ENCODE measurements around the gene JAKMIP2. TPM values are rescaled to one million over a fixed set of nuclear protein-coding genes. Genes with fewer than 3 reads are reported as not detected.
"Not testable (repeated sequence)": the region's sequence is repeated elsewhere in the genome, so short reads cannot be mapped to it uniquely, and the experiment has no call there.

JAKMIP2 gene
- total RNA-seq, 2 experiments from 2014 or later: 1.3 to 1.9 TPM

DNA sequence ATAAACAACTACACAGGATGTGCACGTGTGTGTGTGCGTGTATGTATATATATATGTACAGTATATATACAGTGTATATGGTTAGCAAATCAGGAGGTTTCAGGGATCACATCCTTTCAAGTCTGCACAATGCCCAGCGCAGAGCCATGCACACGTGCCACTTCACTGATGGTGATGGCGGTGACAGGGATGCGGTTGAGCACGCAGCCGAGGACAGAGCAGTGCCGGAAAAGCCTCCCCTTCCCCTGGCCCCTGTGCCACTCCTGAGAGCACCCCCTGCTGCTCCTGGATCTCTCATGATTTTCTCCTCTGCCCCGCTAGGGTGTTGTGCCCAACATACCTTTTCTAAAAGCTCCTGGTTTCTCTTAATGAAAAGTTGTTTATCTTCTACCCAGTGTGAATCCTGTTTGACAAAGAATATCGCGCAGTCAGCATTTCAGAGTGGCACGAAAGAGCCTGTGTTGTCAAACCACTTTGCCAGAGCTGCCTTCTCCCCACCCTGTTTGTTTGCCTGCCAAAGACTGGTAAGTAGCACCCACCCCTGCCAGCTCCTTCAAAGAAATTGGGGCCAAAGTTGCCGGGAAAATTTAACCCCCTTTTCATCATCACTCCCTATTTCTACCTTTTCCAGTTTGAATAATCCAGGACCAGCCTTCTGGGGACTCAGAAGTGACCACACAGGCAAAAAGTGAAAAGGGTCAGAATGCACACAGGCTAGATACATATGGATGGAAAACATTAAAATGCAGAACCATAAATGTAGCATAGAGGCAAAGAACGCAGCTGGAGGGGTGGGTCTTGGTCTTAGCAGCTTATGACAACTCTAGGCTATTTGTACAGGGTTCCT lies 146.4 kb downstream of the JAKMIP2 start:
- Mint-ChIP-seq H3K9me3 (no peaks in the 10 kb centered on the region), H3K36me3 (ENCODE audit: low read depth) (no peaks in the 10 kb centered on the region), H3K4me1 (no peaks in the 10 kb centered on the region), H3K27me3 (no peaks in the 10 kb centered on the region), H3K27ac (no peak overlapping the region), H3K4me3 (no peak overlapping the region)
- CTCF ChIA-PET: interaction anchor here (1.2 kb wide), 1 partner anchor 8 kb away, joined by 3 read pairs; no protein-coding TSS in a partner anchor
- no peak for DNase-seq
- POLR2A ChIA-PET: no interaction called here

DNA sequence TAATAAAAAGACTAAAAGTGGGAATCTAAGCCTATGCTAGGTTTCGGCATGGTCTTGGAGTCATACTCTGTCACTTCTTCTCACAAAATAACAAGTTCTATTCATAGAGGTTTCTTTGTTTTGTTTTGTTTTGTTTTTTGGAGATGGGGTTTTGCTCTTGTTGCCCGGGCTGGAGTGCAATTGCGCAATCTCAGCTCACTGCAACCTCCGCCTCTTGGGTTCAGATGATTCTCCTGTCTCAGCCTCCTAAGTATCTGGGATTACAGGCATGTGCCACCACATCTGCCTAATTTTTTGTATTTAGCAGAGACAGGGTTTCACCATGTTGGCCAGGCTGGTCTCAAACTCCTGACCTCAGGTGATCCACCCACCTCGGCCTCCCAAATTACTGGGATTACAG lies 147.1 kb downstream of the JAKMIP2 start:
- CTCF ChIA-PET; POLR2A ChIA-PET; H3K4me1 Mint-ChIP-seq; H3K27me3 Mint-ChIP-seq; H3K27ac Mint-ChIP-seq; DNase-seq; H3K4me3 Mint-ChIP-seq; H3K9me3 Mint-ChIP-seq; H3K36me3 Mint-ChIP-seq (ENCODE audit: low read depth): not testable (repeated sequence)

DNA sequence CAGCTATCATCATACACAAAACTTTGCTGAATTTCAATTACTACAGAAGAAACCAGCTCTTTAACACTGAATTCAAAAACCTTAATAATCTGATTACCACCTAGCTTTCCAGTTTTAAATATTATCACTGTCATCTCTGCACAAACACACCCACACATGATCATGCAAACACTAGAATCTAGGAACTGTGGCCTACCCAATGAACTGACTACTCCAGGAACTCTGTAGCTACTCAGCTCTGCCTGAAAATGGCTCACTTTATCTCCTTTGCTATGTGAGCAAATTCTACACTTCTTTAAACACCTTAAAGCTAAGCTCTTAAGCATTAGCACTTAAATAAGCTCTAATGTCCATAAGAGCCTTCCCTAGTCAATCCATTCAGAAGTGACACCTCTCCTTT lies 149.4 kb downstream of the JAKMIP2 start:
- ChIA-PET POLR2A (no interaction called here), CTCF (no interaction called here)

GRCh38 chr5:147631428-147632003 lies 151.0 kb downstream of the JAKMIP2 start:
- no peak overlapping the region for H3K4me3 Mint-ChIP-seq
- POLR2A ChIA-PET: no interaction called here

More for the DNA sequence above, 149.4 kb downstream of the JAKMIP2 start:
- H3K9me3 Mint-ChIP-seq: no peaks in the 10 kb centered on the region
- H3K36me3 Mint-ChIP-seq (ENCODE audit: low read depth): no peaks in the 10 kb centered on the region
- no peaks in the 10 kb centered on the region for H3K27me3 Mint-ChIP-seq
- DNase-seq: no peak
- H3K4me3 Mint-ChIP-seq: no peak overlapping the region
- no peaks in the 10 kb centered on the region for H3K4me1 Mint-ChIP-seq
- no peak overlapping the region for H3K27ac Mint-ChIP-seq

DNA sequence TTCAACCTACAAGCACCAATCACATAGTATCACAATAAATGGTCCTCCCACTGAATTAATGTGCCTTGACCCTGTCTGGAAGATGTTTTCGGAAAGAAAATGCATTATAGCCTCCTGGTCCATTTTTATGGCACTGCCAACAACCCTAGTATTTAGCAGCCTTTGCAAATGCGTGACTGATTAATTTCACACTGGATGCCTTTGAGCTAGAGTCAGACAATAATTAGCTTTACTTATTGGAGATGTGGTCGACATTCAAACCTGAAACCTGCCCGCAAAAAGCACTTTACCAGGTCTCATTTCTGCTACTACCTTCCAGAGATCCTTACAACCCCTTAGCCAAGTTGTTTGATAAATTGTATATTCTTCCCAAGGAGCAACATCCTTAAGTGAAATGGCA lies 153.3 kb downstream of the JAKMIP2 start:
- ChIA-PET POLR2A (no interaction called here), CTCF (interaction anchor here (1.3 kb wide), 1 partner anchor 194 kb away, joined by 10 read pairs; no protein-coding TSS in a partner anchor)
- no peak for DNase-seq
- Mint-ChIP-seq H3K4me3 (no peak overlapping the region), H3K9me3 (no peaks in the 10 kb centered on the region), H3K36me3 (ENCODE audit: low read depth) (no peaks in the 10 kb centered on the region), H3K4me1 (no peaks in the 10 kb centered on the region), H3K27me3 (no peaks in the 10 kb centered on the region), H3K27ac (no peak overlapping the region)

More at GRCh38 chr5:147631428-147632003, 151.0 kb downstream of the JAKMIP2 start:
- Mint-ChIP-seq H3K9me3 (no peaks in the 10 kb centered on the region), H3K27me3 (no peaks in the 10 kb centered on the region), H3K36me3 (ENCODE audit: low read depth) (no peaks in the 10 kb centered on the region), H3K4me1 (no peaks in the 10 kb centered on the region), H3K27ac (no peak overlapping the region)
- CTCF ChIA-PET: no interaction called here
- DNase-seq: no peak

DNA sequence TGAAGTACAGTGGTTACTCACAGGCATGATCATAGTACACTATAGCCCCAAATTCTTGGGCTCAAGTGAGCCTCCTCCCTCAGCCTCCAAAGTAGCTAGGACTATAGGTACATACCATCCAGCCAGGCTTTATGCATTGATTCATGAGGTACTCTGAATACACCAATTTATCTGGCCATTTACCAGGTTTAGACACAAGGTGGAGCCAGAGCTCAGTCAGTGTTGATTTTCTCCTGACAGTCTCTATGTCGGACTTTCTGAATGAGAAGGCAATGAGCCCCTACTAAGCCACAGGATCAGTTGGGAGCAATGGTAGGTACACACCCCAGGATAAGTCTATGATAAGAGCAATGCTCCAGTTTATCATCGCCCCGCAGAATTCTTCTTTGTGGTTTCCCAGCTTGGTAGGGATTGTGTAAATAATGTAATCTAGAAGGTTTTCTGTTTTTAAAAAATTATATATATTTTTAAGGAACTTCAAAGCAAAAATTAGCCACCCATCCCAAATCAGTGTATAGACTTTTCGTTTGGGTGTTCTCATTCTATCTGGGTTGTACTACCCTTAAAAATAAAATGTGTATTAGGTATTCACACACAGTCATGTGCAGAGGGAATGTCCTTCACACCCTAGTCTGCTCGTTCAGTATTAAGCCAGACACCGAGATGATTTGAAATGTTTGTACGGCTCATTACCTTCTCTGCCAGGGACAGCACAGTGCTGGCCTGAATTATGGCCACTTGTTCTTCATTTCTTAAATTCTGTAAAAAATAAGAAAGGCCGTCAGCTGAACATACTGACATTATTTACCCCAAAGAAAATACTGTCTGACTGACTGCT lies 154.3 kb downstream of the JAKMIP2 start:
- ChIA-PET POLR2A (interaction anchor here (0.6 kb wide), 1 partner anchor 1119 kb away, joined by 4 read pairs; no protein-coding TSS in a partner anchor), CTCF (interaction anchor here (0.7 to 1.8 kb wide), 7 partner anchors 8 to 825 kb away, joined by 3 to 18 read pairs (median 4); partner anchors contain the start of gene JAKMIP2)
- Mint-ChIP-seq H3K9me3 (no peaks in the 10 kb centered on the region), H3K36me3 (ENCODE audit: low read depth) (no peaks in the 10 kb centered on the region), H3K4me1 (no peaks in the 10 kb centered on the region), H3K27ac (no peak overlapping the region), H3K4me3 (no peak overlapping the region), H3K27me3 (no peaks in the 10 kb centered on the region)
- peak; percentile 33 for DNase-seq

DNA sequence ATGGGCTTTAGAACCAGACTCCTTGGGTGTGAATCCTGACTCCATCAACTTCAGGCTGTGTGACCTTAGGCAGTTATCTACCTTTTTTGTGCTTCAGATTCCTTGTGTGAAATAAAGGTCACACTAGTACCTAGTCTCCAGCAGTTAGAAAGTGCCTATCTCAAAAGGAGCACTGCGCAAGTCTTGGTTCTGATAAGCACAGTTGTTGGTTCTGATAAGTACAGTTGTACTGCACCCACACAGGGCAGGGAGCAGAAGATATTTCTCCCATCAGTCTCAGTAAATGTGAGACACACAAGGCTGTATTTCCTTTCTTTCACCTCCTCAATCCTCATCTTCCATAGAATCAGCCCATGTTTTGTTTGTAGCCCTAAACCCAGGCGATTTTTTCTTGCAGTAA lies 156.1 kb downstream of the JAKMIP2 start:
- ChIA-PET POLR2A (no interaction called here), CTCF (interaction anchor here (1.0 kb wide), 1 partner anchor 197 kb away, joined by 3 read pairs; no protein-coding TSS in a partner anchor)
- no peaks in the 10 kb centered on the region for H3K4me1 Mint-ChIP-seq
- H3K27me3 Mint-ChIP-seq: no peaks in the 10 kb centered on the region
- no peak overlapping the region for H3K27ac Mint-ChIP-seq
- no peak overlapping the region for H3K4me3 Mint-ChIP-seq
- DNase-seq: no peak
- H3K36me3 Mint-ChIP-seq (ENCODE audit: low read depth): no peaks in the 10 kb centered on the region
- H3K9me3 Mint-ChIP-seq: no peaks in the 10 kb centered on the region

DNA sequence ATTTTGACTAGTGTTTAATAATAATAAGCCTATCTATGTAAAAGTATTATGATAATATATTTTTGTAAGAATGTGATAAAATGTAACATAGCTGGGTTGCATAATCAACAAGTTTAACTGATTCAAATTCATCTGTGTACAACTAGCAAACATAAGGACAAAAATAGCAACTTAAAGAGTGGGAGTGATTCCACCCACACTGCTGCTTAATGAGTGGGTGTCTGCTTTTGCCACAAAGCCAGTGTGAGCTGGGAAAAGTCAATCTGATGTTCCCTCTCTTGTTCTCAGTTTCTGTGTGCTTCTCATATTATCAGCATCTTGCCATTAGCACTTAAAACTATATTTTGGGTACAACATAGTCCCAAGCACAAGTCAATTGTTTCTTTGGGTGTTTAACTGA lies 161.5 kb downstream of the JAKMIP2 start:
- Mint-ChIP-seq H3K4me1 (no peaks in the 10 kb centered on the region), H3K27ac (no peak overlapping the region), H3K36me3 (ENCODE audit: low read depth) (no peaks in the 10 kb centered on the region), H3K27me3 (no peaks in the 10 kb centered on the region), H3K4me3 (no peak overlapping the region), H3K9me3 (no peaks in the 10 kb centered on the region)
- DNase-seq: no peak
- ChIA-PET POLR2A (no interaction called here), CTCF (interaction anchor here (1.3 kb wide), 1 partner anchor 201 kb away, joined by 3 read pairs; no protein-coding TSS in a partner anchor)

DNA sequence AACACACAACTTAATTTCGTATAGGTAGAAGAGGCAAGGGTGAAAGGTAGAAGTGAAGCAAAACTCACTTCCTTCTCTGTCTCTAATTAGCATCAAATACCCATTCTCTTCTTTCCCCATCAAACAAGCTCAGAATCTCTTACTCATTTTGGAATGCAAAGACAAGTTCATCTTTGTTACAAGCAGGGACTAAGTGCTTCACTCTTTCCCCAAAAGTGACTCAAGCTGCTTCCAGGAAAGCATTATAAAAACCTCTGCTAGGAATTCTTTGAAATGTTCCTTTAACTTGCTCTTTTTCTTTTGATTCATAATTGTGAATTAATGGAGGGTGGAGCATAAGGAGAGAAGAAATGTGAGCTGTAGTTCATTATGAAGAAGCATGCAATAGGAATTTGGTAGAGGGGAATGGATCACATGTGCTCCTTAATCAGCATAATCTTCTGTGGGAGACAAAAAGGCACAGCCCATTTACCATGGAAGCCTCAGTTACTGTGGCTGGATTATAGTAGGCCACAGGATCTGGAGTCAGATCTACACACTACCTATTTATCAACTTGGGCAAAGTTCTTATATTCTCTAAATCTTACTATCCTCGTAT lies 163.1 kb downstream of the JAKMIP2 start:
- no peak overlapping the region for H3K27ac Mint-ChIP-seq
- H3K4me1 Mint-ChIP-seq: no peaks in the 10 kb centered on the region
- ChIA-PET POLR2A (no interaction called here), CTCF (no interaction called here)
- no peak overlapping the region for H3K4me3 Mint-ChIP-seq
- no peaks in the 10 kb centered on the region for H3K9me3 Mint-ChIP-seq
- H3K36me3 Mint-ChIP-seq (ENCODE audit: low read depth): no peaks in the 10 kb centered on the region
- DNase-seq: no peak
- no peaks in the 10 kb centered on the region for H3K27me3 Mint-ChIP-seq

- H3K4me3 Mint-ChIP-seq: no peak overlapping the region
- CTCF ChIA-PET: no interaction called here
- no peaks in the 10 kb centered on the region for H3K9me3 Mint-ChIP-seq
- no peaks in the 10 kb centered on the region for H3K4me1 Mint-ChIP-seq
- no peak overlapping the region for H3K27ac Mint-ChIP-seq
- no peak for DNase-seq
- H3K36me3 Mint-ChIP-seq (ENCODE audit: low read depth): no peaks in the 10 kb centered on the region
- H3K27me3 Mint-ChIP-seq: no peaks in the 10 kb centered on the region
- POLR2A ChIA-PET: no interaction called here
Measured at GRCh38 chr5:147617711-147618350, 164.7 kb downstream of the JAKMIP2 start.

DNA sequence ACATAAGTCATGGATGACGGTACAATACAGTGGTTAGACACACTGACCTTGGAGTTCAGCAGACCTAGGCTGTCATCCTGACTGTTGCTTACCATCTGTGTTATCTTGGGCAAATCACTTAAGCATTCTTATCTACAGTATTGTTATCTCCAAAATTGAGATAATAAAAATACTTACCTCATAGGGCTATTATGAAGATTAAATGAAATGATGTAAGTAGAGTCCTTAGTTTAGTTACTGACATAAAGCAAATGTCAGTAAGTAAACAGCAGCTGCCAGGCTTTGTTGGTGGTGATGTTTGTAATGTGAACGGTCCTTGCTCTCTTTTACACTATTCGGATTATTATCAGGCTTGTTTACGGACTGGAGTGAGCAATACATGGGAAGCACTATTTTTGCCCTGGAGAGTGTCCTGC lies 165.3 kb downstream of the JAKMIP2 start:
- POLR2A ChIA-PET: no interaction called here
- Mint-ChIP-seq H3K4me3 (no peak overlapping the region), H3K4me1 (no peaks in the 10 kb centered on the region), H3K36me3 (ENCODE audit: low read depth) (no peaks in the 10 kb centered on the region), H3K27me3 (no peaks in the 10 kb centered on the region), H3K9me3 (no peaks in the 10 kb centered on the region), H3K27ac (no peak overlapping the region)
- CTCF ChIA-PET: no interaction called here
- DNase-seq: no peak

DNA sequence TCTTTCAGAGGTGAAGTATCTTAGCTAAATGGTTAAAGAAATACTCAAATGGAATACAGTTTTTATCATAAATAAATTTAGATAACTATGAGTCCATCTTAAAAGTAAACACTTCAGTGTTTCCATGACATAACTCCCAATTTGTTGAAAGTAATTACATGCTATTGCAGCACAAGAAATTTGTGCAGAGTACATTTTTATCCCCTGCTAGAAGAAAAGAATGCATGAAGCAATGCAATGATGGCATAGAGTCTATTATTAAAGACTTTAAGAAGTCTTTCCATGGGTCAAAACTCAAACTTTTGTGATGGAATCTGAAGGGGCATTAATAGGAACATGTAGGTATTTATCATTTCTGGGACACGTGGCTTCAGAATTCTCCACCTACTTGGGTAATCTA lies 166.1 kb downstream of the JAKMIP2 start:
- Mint-ChIP-seq H3K27me3 (no peaks in the 10 kb centered on the region), H3K9me3 (no peaks in the 10 kb centered on the region), H3K4me1 (no peaks in the 10 kb centered on the region), H3K4me3 (no peak overlapping the region), H3K27ac (no peak overlapping the region), H3K36me3 (ENCODE audit: low read depth) (no peaks in the 10 kb centered on the region)
- POLR2A ChIA-PET: no interaction called here
- no peak for DNase-seq
- CTCF ChIA-PET: no interaction called here

All from activated CD4-positive, alpha-beta memory T cell treated with anti-CD3 and anti-CD28 coated beads, Interleukin-2, amount 10 ng/mL, durations not matched to agents 7 days and 5 days (primary cell).